HL-60 (cell line): ENCODE measurements around the gene PRKCE.

ENCODE experiments used
- DNase-seq, 2 experiments: peaks; one replicate each; pipeline ENCODE4 v3.0.0-alpha.2; 2010 to 2020; ENCODE audit warnings: low read depth in 1 of 2, low spot score in 1 of 2
- H3K27ac ChIP-seq: fragments of 250-450 bp; sonication (Bioruptor Pico); replicated peaks from 2 replicates; pipeline ENCODE4 v1.5.1; 2020; ENCODE audit warnings: mild to moderate bottlenecking, moderate library complexity
- H3K27me3 ChIP-seq: fragments of 250-450 bp; sonication (Bioruptor Pico); 2 replicates; pipeline ENCODE4 v1.5.1; 2021; ENCODE audit warnings: mild to moderate bottlenecking, moderate library complexity; ENCODE audit not compliant: insufficient read depth, poor library complexity, severe bottlenecking
- H3K4me3 ChIP-seq: replicated peaks from 2 replicates; pipeline ENCODE4 v1.5.1; 2011; ENCODE audit warnings: mild to moderate bottlenecking, control low read depth, low read length; ENCODE audit not compliant: insufficient read depth
- GABPA ChIP-seq: IDR thresholded peaks from 2 replicates; pipeline ENCODE4 v1.6.1; 2012; ENCODE audit warnings: low read depth
- POLR2AphosphoS5 ChIP-seq: IDR thresholded peaks from 2 replicates; pipeline ENCODE4 v1.6.1; 2012; ENCODE audit warnings: low read depth
- SPI1 ChIP-seq: IDR thresholded peaks from 2 replicates; pipeline ENCODE4 v1.6.1; 2012; ENCODE audit warnings: low read depth, mild to moderate bottlenecking, borderline replicate concordance
- TF ChIP-seq, protein P1 (sequence below): IDR thresholded peaks from one replicate; pipeline ENCODE4 v1.5.1; 2011; ENCODE audit warnings: low read length, control low read depth, inconsistent platforms; ENCODE audit not compliant: insufficient read depth
- TF ChIP-seq, protein P2 (sequence below): IDR thresholded peaks from 2 replicates; pipeline ENCODE4 v1.6.1; 2012; ENCODE audit warnings: low read depth; ENCODE audit not compliant: insufficient replicate concordance

The PRKCE gene

DNA sequence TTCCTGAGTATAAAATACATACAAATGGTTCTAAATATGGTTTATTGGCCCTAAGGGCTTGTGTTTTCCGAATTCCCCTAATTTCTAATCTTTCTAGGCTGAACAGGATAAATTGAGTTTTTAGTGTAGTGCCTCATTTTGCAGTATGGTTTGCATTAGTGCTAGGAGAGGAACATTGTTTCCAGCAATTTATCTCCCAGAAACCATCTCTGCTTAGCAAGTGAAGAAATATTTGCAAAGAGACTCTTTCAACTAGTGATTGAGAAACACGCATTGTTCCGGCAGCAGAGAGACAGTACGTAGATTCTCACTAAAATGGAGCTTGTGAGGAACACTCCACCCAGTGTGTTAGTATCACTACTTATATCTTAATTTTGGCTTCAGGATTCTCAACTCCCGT is 468.0 kb downstream of the PRKCE start:
- peaks cover 5% of the 10 kb centered on the region for H3K27me3 ChIP-seq
- no peak overlapping the region for H3K27ac ChIP-seq
- no peak for DNase-seq
- H3K4me3 ChIP-seq = no peak overlapping the region
- TF ChIP-seq POLR2AphosphoS5 = no peak

DNA sequence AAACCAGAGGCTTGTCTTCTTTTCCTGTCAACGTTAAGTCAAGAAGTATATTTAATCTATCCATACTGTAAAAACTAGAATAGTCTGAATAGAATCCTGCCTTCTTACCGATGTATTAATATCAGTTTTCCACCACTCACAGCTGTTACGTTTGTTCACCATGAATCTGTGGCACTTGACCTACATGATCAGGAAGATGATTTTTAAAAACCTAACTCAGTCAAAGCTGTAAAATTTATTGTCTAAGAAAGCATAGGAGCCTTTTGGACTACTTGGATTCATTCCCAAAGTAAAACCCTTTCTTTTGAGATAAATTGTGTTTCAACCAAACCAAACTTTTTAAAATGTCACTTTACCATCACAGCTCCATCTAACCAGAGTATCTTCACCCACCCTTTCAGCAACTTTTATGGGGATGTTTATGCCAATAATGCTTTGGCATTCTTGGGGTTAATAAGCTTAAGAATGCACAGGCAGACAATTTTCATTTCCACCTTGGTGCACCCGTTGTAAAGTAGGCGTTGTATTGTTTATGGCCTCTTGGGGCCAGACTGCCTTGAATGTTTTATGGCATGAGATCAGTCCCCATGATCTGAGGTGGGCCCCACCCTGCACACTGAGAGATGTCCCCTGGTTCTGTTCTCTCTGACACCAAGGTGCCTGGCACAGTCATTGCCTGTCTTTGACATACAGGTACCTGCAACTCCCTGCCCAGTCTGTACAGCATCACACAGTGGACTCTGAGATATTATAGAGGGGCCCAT is 469.5 kb downstream of the PRKCE start:
- no peak for DNase-seq
- Histone ChIP-seq H3K27me3 (peaks cover 5% of the 10 kb centered on the region), H3K4me3 (no peak overlapping the region), H3K27ac (no peak overlapping the region)
- TF ChIP-seq POLR2AphosphoS5 = no peak
- TF ChIP-seq, protein P1, sequence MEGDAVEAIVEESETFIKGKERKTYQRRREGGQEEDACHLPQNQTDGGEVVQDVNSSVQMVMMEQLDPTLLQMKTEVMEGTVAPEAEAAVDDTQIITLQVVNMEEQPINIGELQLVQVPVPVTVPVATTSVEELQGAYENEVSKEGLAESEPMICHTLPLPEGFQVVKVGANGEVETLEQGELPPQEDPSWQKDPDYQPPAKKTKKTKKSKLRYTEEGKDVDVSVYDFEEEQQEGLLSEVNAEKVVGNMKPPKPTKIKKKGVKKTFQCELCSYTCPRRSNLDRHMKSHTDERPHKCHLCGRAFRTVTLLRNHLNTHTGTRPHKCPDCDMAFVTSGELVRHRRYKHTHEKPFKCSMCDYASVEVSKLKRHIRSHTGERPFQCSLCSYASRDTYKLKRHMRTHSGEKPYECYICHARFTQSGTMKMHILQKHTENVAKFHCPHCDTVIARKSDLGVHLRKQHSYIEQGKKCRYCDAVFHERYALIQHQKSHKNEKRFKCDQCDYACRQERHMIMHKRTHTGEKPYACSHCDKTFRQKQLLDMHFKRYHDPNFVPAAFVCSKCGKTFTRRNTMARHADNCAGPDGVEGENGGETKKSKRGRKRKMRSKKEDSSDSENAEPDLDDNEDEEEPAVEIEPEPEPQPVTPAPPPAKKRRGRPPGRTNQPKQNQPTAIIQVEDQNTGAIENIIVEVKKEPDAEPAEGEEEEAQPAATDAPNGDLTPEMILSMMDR = no peak
- no peak for TF ChIP-seq GABPA
- TF ChIP-seq SPI1 = no peak
- TF ChIP-seq, protein P2, sequence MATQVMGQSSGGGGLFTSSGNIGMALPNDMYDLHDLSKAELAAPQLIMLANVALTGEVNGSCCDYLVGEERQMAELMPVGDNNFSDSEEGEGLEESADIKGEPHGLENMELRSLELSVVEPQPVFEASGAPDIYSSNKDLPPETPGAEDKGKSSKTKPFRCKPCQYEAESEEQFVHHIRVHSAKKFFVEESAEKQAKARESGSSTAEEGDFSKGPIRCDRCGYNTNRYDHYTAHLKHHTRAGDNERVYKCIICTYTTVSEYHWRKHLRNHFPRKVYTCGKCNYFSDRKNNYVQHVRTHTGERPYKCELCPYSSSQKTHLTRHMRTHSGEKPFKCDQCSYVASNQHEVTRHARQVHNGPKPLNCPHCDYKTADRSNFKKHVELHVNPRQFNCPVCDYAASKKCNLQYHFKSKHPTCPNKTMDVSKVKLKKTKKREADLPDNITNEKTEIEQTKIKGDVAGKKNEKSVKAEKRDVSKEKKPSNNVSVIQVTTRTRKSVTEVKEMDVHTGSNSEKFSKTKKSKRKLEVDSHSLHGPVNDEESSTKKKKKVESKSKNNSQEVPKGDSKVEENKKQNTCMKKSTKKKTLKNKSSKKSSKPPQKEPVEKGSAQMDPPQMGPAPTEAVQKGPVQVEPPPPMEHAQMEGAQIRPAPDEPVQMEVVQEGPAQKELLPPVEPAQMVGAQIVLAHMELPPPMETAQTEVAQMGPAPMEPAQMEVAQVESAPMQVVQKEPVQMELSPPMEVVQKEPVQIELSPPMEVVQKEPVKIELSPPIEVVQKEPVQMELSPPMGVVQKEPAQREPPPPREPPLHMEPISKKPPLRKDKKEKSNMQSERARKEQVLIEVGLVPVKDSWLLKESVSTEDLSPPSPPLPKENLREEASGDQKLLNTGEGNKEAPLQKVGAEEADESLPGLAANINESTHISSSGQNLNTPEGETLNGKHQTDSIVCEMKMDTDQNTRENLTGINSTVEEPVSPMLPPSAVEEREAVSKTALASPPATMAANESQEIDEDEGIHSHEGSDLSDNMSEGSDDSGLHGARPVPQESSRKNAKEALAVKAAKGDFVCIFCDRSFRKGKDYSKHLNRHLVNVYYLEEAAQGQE = no peak

DNA sequence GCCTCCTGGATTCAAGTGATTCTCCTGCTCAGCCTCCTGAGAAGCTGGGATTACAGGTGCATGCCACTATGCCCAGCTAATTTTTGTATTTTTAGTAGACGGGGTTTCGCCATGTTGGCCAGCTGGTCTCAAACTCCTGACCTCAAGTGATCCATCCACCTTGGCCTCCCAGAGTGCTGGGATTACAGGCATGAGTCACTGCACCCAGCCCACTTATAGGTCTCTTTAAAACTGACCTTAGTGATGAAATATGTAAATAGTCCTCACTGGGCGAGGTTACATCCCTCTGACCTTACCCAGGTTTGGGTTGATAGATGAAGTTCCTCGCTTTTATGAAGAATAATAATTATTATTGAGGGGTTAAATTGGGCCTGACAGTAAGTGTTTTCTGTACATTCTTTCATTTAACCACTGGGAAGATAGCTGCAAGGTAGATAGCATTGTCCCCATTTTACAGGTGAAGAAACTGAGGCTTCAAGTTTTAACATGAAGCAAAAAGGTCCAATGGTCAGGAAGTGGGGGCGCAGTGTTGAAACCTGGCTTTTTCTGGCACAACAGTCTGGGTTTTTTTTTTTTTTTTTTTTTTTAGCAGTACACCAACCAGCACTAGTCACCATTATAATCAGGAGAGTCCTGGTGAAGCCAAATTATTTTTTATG is 471.0 kb downstream of the PRKCE start:
- TF ChIP-seq GABPA (no peak), SPI1 (no peak)
- TF ChIP-seq, protein P2 = no peak
- no peak overlapping the region for H3K27ac ChIP-seq
- H3K27me3 ChIP-seq = peaks cover 5% of the 10 kb centered on the region
- no peak for DNase-seq
- no peak overlapping the region for H3K4me3 ChIP-seq

DNA sequence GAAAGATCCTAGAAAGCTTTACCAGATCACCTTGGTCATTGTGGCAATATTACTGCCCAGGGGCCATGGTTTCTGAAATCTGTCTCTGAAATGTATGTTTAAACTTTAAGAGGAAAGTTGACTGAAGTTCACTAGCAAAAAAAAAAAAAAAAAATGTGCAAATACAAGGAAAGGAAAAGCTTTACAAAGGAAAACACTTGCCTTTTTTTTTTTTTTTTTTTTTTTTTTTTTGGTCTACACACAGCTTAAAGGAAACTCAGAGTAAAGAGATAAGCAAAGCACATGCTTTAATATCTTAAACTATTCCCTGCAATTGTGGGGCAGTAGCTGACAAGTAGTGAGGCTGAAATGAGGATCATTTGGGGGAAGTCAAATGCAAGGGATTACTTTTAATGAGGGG is 471.5 kb downstream of the PRKCE start:
- no peak overlapping the region for H3K27ac ChIP-seq
- TF ChIP-seq SPI1 (no peak), GABPA (no peak), POLR2AphosphoS5 (no peak)
- TF ChIP-seq, protein P2 = no peak
- TF ChIP-seq, protein P1 = no peak

More for the DNA sequence above, 471.5 kb downstream of the PRKCE start:
- no peak for DNase-seq
- no peak overlapping the region for H3K4me3 ChIP-seq
- peaks cover under 1% of the 10 kb centered on the region for H3K27me3 ChIP-seq
